NCI-H524 treated with DMSO at 0.1 percent for 48 hours (cell line): Measurements from ENCODE around the gene RAD52.

Experiments
- DNase-seq: peaks from one replicate; lab custom pipeline; 2025; lab: John Stamatoyannopoulos, UW

RAD52 gene

DNA sequence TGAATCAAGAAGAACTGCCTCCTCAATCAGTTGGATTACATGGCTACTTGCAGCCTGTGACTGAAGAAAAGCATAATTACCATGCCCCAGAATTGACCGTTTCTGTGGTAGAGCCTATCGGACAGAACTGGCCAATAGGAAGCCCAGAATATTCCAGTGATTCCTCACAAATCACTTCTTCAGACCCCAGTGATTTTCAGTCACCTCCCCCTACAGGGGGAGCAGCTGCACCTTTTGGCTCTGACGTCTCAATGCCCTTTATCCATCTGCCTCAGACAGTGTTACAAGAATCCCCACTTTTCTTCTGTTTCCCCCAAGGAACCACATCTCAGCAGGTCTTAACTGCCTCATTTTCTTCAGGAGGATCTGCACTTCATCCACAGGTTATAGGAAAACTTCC lies 80.8 kb downstream of the RAD52 start:
- DNase-seq = no peak

- no peak for DNase-seq
These were observed 81.6 kb downstream of the RAD52 start for GRCh38 chr12:867905-868304.

DNA sequence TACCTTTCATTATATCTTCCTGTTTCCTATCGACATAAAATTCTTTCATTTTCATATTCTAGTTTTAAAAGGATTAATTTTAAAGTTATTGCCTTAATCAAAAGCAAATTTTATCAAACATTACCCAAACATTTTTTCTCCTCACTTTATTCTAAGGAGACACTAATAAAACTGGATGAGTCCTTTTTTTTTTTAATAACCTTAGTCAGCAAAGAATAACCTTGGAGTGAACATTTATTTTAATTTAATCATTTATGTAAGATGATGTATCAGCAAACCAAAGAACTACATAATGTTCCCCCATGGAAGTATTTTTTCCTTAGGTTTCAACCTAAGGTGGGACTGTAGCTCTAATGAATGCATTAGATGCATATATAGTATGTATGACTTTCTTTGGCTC lies 83.9 kb downstream of the RAD52 start:
- DNase-seq = no peak

- DNase-seq = no peak
These were observed 86.2 kb downstream of the RAD52 start for GRCh38 chr12:863285-863684.

- no peak for DNase-seq
These were observed 87.1 kb downstream of the RAD52 start for GRCh38 chr12:862303-862911.
